22Rv1 (cell line): ENCODE data around the gene C6orf120.

Source experiments
- H3K27ac ChIP-seq: fragments of 450-650 bp; 2 replicates; pipeline ENCODE4 v1.5.1; 2017
- ZFX ChIP-seq: fragments of 450-650 bp; IDR thresholded peaks from 2 replicates; pipeline ENCODE4 v1.6.1; 2017; ENCODE audit warnings: antibody characterized with exemption, borderline replicate concordance
- TF ChIP-seq, protein P1 (sequence below): fragments of 450-650 bp; IDR thresholded peaks from 2 replicates; pipeline ENCODE4 v1.5.1; 2017; ENCODE audit warnings: mild to moderate bottlenecking

The C6orf120 gene

DNA sequence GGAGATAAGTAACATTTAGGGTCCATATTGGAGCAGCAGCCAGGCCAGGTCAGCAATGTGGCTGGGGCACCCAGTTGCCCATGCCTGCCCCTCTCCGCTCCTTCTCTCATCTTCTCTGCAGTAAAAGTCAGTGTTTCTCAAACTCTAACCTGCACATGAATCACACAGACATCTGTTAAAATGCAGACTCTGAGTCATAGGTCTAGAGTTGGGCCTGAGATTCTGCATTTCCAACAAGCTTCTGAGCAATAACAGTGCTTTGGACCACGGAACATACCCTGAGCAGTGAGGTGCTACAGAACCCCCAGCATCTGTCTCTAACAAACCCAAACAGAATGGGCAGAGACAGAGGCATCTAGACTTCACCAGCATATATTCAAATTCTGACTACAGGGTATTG lies 12.3 kb downstream of the C6orf120 start:
- no peak overlapping the region for H3K27ac ChIP-seq
- TF ChIP-seq ZFX: no peak
- TF ChIP-seq, protein P1, sequence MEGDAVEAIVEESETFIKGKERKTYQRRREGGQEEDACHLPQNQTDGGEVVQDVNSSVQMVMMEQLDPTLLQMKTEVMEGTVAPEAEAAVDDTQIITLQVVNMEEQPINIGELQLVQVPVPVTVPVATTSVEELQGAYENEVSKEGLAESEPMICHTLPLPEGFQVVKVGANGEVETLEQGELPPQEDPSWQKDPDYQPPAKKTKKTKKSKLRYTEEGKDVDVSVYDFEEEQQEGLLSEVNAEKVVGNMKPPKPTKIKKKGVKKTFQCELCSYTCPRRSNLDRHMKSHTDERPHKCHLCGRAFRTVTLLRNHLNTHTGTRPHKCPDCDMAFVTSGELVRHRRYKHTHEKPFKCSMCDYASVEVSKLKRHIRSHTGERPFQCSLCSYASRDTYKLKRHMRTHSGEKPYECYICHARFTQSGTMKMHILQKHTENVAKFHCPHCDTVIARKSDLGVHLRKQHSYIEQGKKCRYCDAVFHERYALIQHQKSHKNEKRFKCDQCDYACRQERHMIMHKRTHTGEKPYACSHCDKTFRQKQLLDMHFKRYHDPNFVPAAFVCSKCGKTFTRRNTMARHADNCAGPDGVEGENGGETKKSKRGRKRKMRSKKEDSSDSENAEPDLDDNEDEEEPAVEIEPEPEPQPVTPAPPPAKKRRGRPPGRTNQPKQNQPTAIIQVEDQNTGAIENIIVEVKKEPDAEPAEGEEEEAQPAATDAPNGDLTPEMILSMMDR: no peak

DNA sequence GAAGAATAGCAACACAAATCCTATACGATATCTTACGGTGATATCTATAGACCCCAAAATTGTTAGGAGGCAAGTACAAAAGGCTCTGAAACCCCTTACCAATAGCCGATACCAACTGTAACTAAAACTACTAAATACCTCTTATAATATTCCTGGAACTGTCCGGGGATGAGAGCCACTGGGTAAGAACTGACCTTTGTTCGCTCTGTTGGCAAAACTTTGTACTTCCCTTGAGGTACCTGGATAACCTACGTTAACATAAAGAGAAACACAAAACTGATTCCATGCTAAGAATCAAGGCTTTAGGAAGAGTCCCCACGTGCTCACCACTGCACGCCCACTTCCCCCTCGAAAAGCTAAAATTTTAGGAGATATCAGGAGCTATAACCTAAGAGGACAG lies 12.7 kb downstream of the C6orf120 start:
- TF ChIP-seq, protein P1: no peak
- no peak for TF ChIP-seq ZFX
- no peak overlapping the region for H3K27ac ChIP-seq

DNA sequence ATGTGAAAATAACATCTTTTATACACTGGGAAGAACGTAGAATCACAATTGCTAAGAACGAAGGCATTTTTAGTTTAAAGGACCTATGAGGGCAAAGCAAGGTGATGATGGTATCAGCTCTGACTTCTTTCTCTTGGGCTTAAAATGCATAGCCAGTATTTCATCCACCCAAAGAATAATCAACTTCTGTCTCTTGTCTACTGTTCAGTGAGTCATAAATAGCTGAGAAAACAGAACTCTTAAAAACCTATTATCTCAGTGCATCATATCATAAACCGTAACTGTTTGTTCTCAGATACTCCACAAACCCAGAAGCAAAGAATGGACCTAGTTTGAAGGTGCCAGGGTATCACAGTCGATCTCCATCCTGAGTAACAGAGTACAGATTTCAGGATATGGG lies 17.2 kb downstream of the C6orf120 start:
- H3K27ac ChIP-seq: no peak overlapping the region
- TF ChIP-seq, protein P1: no peak
- no peak for TF ChIP-seq ZFX

DNA sequence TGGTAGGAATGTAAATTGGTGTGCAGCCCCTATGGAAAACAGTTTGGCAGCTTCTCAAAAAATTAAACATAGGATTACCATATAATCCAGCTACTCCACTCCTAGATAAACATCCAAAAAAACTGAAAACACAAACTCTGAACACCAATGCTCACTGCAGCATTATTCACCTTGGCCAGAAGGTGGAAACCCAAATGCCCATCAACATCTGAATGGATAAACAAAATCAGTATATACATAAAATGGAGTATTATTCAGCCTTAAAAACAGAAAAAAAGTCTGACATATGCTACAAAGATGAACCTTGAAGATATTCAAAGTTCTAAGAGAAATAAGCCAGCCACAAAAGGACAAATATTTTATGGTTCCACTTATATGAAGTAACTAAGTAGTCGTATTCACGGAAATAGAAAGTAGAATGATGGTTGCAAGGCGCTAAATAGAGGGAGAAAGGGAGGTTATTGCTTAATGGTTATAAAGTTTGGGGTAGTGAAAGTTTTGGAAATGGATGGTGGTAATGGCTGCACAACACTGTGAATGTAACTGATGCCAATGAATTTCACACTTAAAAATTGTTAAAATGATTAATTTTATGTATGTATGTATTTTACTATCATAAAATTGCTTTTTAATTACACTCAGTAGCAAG lies 18.4 kb downstream of the C6orf120 start:
- no peak overlapping the region for H3K27ac ChIP-seq
- TF ChIP-seq ZFX: no peak
- TF ChIP-seq, protein P1: 0 out of 2 replicates have a peak, but pooled peaks have one; percentile 6

DNA sequence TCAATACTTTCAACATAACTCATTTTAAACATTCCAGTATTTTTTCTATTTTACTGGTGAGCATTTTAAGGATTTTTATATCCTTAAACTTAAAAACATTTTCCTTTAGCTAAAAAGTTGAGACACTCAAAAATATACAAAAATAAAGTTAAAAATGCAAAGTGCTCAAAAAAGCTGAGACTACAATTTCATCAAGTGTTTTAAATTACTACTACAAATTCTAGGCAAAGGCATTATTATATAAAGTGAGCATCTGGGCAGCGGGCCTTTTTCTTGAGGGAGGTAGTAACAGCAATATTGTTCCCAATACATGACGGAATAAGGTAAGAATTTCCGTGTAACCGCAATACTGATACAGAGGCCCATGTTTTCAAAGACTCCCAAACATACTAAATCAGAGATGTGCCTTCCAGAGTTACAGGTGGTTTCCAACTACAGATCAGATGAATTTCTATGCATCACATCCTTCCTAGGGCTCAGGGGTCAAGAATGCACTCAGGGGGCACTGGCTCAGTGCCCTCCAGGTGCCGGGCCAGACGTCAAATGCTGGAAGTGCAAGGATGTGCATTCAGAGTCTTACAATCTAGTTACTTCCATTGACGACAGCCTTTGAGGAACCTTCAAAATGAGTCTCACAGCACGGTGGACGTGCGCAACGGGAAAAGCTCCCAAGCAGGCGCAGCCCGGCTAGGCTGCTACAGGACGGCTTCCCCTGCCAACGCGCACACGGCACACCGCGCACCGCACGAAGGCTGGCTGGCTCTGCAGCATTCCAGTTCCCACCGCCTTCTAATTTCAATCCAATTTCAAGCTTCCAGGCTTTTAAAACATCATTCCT lies 20.7 kb downstream of the C6orf120 start:
- TF ChIP-seq ZFX: no peak
- TF ChIP-seq, protein P1: no peak
- peak overlapping the region; percentile 67 for H3K27ac ChIP-seq

DNA sequence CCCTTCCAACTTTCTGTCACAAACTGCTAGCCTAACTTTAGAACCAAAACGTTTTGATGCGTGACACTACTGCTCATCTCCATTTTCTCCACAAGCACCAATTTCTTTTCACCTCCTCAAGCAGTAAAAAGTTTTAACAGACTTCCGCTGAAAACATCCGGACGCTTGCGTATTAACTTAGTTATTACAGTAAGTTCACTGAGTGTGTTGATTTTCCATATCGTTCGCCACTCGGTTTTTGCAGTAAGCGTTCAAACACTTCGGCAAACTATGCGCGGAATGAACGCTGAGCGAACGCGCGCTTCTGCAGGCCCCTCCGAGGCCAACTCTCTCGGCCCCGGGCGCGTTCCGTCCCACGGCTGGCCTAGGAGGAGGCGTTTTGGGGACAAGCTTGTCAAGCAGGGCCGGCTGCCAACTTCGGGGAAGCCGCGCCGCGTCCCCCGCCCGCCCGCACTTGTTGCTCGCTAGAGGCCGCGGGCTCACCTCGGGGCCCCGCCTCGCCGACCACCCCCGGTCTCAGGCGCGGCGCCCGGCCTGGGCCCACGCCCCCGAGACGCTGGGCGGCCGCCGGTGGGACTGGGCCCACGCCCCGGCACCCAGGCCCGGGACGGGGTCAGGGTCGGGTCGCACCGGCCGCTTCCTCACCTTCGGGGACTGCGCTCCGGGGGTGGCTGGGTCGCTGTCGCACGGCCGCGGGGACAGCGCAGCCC lies 21.4 kb downstream of the C6orf120 start:
- peak overlapping the region; percentile 67 for H3K27ac ChIP-seq
- TF ChIP-seq, protein P1: no peak
- TF ChIP-seq ZFX: no peak

DNA sequence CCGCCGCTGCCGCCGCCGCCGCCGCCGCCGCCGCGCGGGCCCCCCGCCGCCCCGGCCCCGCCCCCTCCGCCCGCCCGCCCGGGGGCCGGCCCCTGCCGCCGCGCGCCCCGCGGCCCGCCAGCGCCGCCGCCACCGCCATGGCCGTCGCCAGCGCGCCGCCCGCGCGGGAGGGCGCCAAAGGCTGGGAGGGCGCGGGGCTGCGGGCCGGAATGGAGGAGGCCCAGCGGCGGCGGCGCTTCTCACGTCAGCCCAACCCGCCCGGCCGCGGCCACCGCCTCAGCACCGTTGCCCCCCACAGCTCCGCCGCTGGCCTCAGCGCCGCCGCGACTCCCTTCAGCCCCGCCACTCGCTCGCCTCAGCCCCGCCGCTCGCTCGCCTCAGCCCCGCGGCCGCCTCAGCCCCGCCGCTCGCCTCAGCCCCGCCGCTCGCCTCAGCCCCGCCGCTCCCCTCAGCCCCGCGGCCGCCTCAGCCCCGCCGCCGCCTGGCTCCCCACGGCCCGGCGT lies 22.1 kb downstream of the C6orf120 start:
- H3K27ac ChIP-seq: peak overlapping the region; percentile 49; the same call in 1 of the 2 replicates
- no peak for TF ChIP-seq ZFX
- TF ChIP-seq, protein P1: no peak
